Natural killer cell (primary cell): ENCODE data around the gene SIX4. TPM values are rescaled to one million over a fixed set of nuclear protein-coding genes. Genes with fewer than 3 reads are reported as not detected.

Experiments
- ATAC-seq, 3 donors: fragments of 150-1000 bp in 2 of 3; fragments of 200-7000 bp in 1 of 3; cut with Tn5 transposase; 1 replicate in 1 of 3; 2 replicates in 2 of 3; pipeline ENCODE4 v1.10.0; 2021; ENCODE audit warnings: mild to moderate bottlenecking in 2 of 3, moderate library complexity in 2 of 3
- DNase-seq, 2 donors: peaks; one replicate each; pipeline versions ENCODE4 v3.0.0 to v3.0.0-alpha.2; 2013 to 2021; ENCODE audit warnings: mixed read lengths in 1 of 2
- H3K27ac ChIP-seq: one replicate; pipeline ENCODE4 v1.5.1; 2013; ENCODE audit warnings: mild to moderate bottlenecking, low read length
- H3K27me3 ChIP-seq: one replicate; pipeline ENCODE4 v1.6.1; 2013; ENCODE audit warnings: low read length; ENCODE audit not compliant: control insufficient read depth, insufficient read depth
- H3K36me3 ChIP-seq: one replicate; pipeline ENCODE4 v1.6.1; 2013; ENCODE audit warnings: low read length; ENCODE audit not compliant: control insufficient read depth, insufficient read depth
- H3K4me1 ChIP-seq: one replicate; pipeline ENCODE4 v1.6.1; 2013; ENCODE audit warnings: low read length; ENCODE audit not compliant: control insufficient read depth, insufficient read depth
- H3K4me3 ChIP-seq: one replicate; pipeline ENCODE4 v1.5.1; 2013; ENCODE audit warnings: low read length
- H3K9me3 ChIP-seq: one replicate; pipeline ENCODE4 v1.6.1; 2013; ENCODE audit warnings: low read length; ENCODE audit not compliant: control insufficient read depth, insufficient read depth
- H3K27ac Mint-ChIP-seq, 2 donors: one replicate each; pipeline ENCODE4 v1.8.0; 2022; ENCODE audit warnings: mild to moderate bottlenecking in 2 of 2, mixed read lengths in 2 of 2, moderate library complexity in 1 of 2
- H3K27me3 Mint-ChIP-seq, 2 donors: one replicate each; pipeline ENCODE4 v1.8.0; 2022; ENCODE audit warnings: low read depth in 2 of 2, mixed read lengths in 2 of 2
- H3K36me3 Mint-ChIP-seq: one replicate; pipeline ENCODE4 v1.8.0; 2022; ENCODE audit warnings: mixed read lengths
- H3K4me1 Mint-ChIP-seq, 2 donors: one replicate each; pipeline ENCODE4 v1.8.0; 2022; ENCODE audit warnings: mixed read lengths in 2 of 2
- H3K4me3 Mint-ChIP-seq: one replicate; pipeline ENCODE4 v1.8.0; 2022; ENCODE audit warnings: mild to moderate bottlenecking, moderate library complexity, mixed read lengths
- H3K9me3 Mint-ChIP-seq, 2 donors: one replicate each; pipeline ENCODE4 v1.8.0; 2022; ENCODE audit warnings: mixed read lengths in 2 of 2
- CTCF ChIP-seq: fragments of 200-600 bp; IDR thresholded peaks from one replicate; pipeline ENCODE4 v1.8.0; 2022; ENCODE audit warnings: antibody characterized with exemption
- WGBS: methylation state at CpG from one replicate; pipeline ENCODE4 v1.1.7; 2013; ENCODE audit warnings: missing lambda C conversion rate; ENCODE audit not compliant: insufficient coverage; 5-methylcytosine and 5-hydroxymethylcytosine counted together
- intact Hi-C: fragments of 100-400 bp; cut with micrococcal nuclease; formaldehyde crosslinking; loops from one replicate; pipeline ENCODE4 v1.14.2; 2022
- total RNA-seq, 4 donors: library from RNA; stranded (reverse); fragments of 120-200 nt in 1 of 4; gene quantifications; one replicate each; pipeline versions ENCODE4 v1.2.3 to v1.2.4, GENCODE V29; 2013 to 2022

SIX4 gene
- total RNA-seq, 3 donors from 2014 or later (not counting 1 experiment from before 2014, with no cell fraction given): not detected

GRCh38 chr14:60710494-60710893 is 13.7 kb downstream of the SIX4 start:
- no peak for TF ChIP-seq CTCF
- peaks cover 19 to 61% of the 10 kb centered on the region in 2 donors for H3K27me3 Mint-ChIP-seq
- no peaks in the 10 kb centered on the region for H3K9me3 Mint-ChIP-seq
- no peaks in the 10 kb centered on the region for H3K9me3 ChIP-seq
- H3K27me3 ChIP-seq: peaks cover 12% of the 10 kb centered on the region
- no peak overlapping the region for H3K27ac Mint-ChIP-seq
- H3K36me3 Mint-ChIP-seq: no peaks in the 10 kb centered on the region
- ATAC-seq (no peak), DNase-seq (no peak)
- H3K4me1 ChIP-seq: no peaks in the 10 kb centered on the region
- intact Hi-C loops: no loop called here
- no peaks in the 10 kb centered on the region for H3K4me1 Mint-ChIP-seq
- H3K27ac ChIP-seq: no peak overlapping the region
- H3K4me3 Mint-ChIP-seq: no peak overlapping the region
- H3K36me3 ChIP-seq: no peaks in the 10 kb centered on the region
- H3K4me3 ChIP-seq: no peak overlapping the region

GRCh38 chr14:60707858-60708257 is 16.3 kb downstream of the SIX4 start:
- DNase-seq (no peak), ATAC-seq (no peak)
- no peak overlapping the region for H3K4me3 ChIP-seq
- no peak overlapping the region for H3K4me3 Mint-ChIP-seq
- intact Hi-C loops: no loop called here
- no peak overlapping the region for H3K27ac ChIP-seq
- no peaks in the 10 kb centered on the region for H3K36me3 ChIP-seq
- H3K4me1 Mint-ChIP-seq: no peaks in the 10 kb centered on the region
- H3K27me3 Mint-ChIP-seq: peaks cover 19 to 43% of the 10 kb centered on the region in 2 donors
- H3K9me3 ChIP-seq: no peaks in the 10 kb centered on the region
- 97% methylated on average over 3 of the region's 3 CpGs for WGBS
- no peak for TF ChIP-seq CTCF
- H3K27ac Mint-ChIP-seq: no peak overlapping the region
- H3K36me3 Mint-ChIP-seq: no peaks in the 10 kb centered on the region
- H3K9me3 Mint-ChIP-seq: no peaks in the 10 kb centered on the region
- H3K4me1 ChIP-seq: no peaks in the 10 kb centered on the region
- peaks cover 8% of the 10 kb centered on the region for H3K27me3 ChIP-seq

- Mint-ChIP-seq H3K9me3 (peaks cover 4 to 10% of the 10 kb centered on the region in 2 donors), H3K36me3 (peaks cover 21% of the 10 kb centered on the region), H3K4me1 (no peaks in the 10 kb centered on the region), H3K27me3 (peaks cover 17 to 34% of the 10 kb centered on the region in 2 donors), H3K27ac (no peak overlapping the region), H3K4me3 (no peak overlapping the region)
- H3K9me3 ChIP-seq: peaks cover 4% of the 10 kb centered on the region
- ATAC-seq: no peak
- H3K4me3 ChIP-seq: no peak overlapping the region
- H3K36me3 ChIP-seq: no peaks in the 10 kb centered on the region
- no peaks in the 10 kb centered on the region for H3K4me1 ChIP-seq
- no peak overlapping the region for H3K27ac ChIP-seq
- no peak for TF ChIP-seq CTCF
- intact Hi-C loops: no loop called here
- no peak for DNase-seq
- no peaks in the 10 kb centered on the region for H3K27me3 ChIP-seq
Measured at GRCh38 chr14:60705100-60705499, 19.1 kb downstream of the SIX4 start.

GRCh38 chr14:60700598-60700997 is 23.6 kb downstream of the SIX4 start:
- intact Hi-C loops: no loop called here
- 84% methylated on average over 2 of the region's 3 CpGs for WGBS
- H3K4me1 Mint-ChIP-seq: no peaks in the 10 kb centered on the region

More at GRCh38 chr14:60700598-60700997, 23.6 kb downstream of the SIX4 start:
- ATAC-seq: no peak
- Mint-ChIP-seq H3K9me3 (peaks cover 4 to 10% of the 10 kb centered on the region in 2 donors), H3K27ac (no peak overlapping the region), H3K27me3 (peaks cover 8 to 21% of the 10 kb centered on the region in 2 donors), H3K4me3 (no peak overlapping the region), H3K36me3 (peaks cover 22% of the 10 kb centered on the region)
- TF ChIP-seq CTCF: no peak
- DNase-seq: no peak
- no peak overlapping the region for H3K27ac ChIP-seq
- no peaks in the 10 kb centered on the region for H3K36me3 ChIP-seq
- H3K9me3 ChIP-seq: peaks cover 4% of the 10 kb centered on the region
- no peaks in the 10 kb centered on the region for H3K27me3 ChIP-seq
- no peak overlapping the region for H3K4me3 ChIP-seq
- H3K4me1 ChIP-seq: no peaks in the 10 kb centered on the region
